HepG2 (cell line): Measurements from ENCODE around the gene RETN. TPM values are rescaled to one million over a fixed set of nuclear protein-coding genes. Genes with fewer than 3 reads are reported as not detected.

Experiments
- ATAC-seq: fragments of 200-7000 bp; cut with Tn5 transposase; 3 replicates; pipeline ENCODE4 v1.9.1; 2020; ENCODE audit warnings: mild to moderate bottlenecking, moderate library complexity
- BruUV-seq: library from RNA; stranded (reverse); fragments of 400-500 nt; replicated peaks from 2 replicates; lab custom pipeline; 2021; lab: Mats Ljungman, UMichigan
- CTCF ChIA-PET: fragments of 300-600 bp; formaldehyde crosslinking; extraction: SDS; loops from one replicate; lab custom pipeline; 2021; ENCODE audit warnings: low total read pairs, inconsistent platforms, low intra/inter-chr PET ratio; lab: Yijun Ruan, JAX
- POLR2A ChIA-PET: fragments of 350-600 bp; sonication (Branson Sonifier 250); formaldehyde crosslinking; loops from one replicate; lab custom pipeline; 2020; ENCODE audit warnings: antibody characterized with exemption, inconsistent platforms; lab: Yijun Ruan, JAX
- DNase-seq: peaks from one replicate; pipeline ENCODE4 v3.0.0-alpha.2; 2015; ENCODE audit warnings: low spot score
- FAIRE-seq: peaks from 3 replicates; lab custom pipeline; 2011; peaks lifted over from hg19 to GRCh38; lab: Jason Lieb, UNC
- H2AFZ ChIP-seq: one replicate; pipeline ENCODE4 v1.6.1; 2011; ENCODE audit warnings: low read length, inconsistent platforms
- H3K27ac ChIP-seq: fragments of 300-600 bp; 3 replicates; pipeline ENCODE4 v1.8.0; 2011; ENCODE audit warnings: mixed run types, mild to moderate bottlenecking, mixed read lengths, low read length, inconsistent platforms; ENCODE audit not compliant: insufficient read depth; ENCODE audit errors: extremely low read length
- H3K27me3 ChIP-seq, 2 experiments: fragments of 200-600 bp in 1 of 2; 2 replicates in 1 of 2; 3 replicates in 1 of 2; pipeline versions ENCODE4 v1.6.0 to v1.8.0; 2011; ENCODE audit warnings: low read length in 2 of 2, mild to moderate bottlenecking in 2 of 2, moderate library complexity in 2 of 2, inconsistent platforms in 1 of 2; ENCODE audit not compliant: insufficient read depth in 2 of 2, control insufficient read depth in 1 of 2
- H3K36me3 ChIP-seq, 2 experiments: fragments of 200-600 bp in 1 of 2; replicated peaks in 1 of 2; 2 replicates in 1 of 2; 3 replicates in 1 of 2; pipeline versions ENCODE4 v1.5.1 to v1.8.0; 2011; ENCODE audit warnings: low read length in 2 of 2, inconsistent platforms in 1 of 2; ENCODE audit not compliant: insufficient read depth in 2 of 2, control insufficient read depth in 1 of 2
- H3K4me1 ChIP-seq: 2 replicates; pipeline ENCODE4 v1.5.1; 2012; ENCODE audit warnings: low read length, inconsistent platforms; ENCODE audit not compliant: insufficient read depth
- H3K4me2 ChIP-seq: 2 replicates; pipeline ENCODE4 v1.6.0; 2011; ENCODE audit warnings: low read depth, low read length, inconsistent platforms
- H3K4me3 ChIP-seq, 3 experiments: fragments of 200-600 bp in 1 of 3; sonication (generic), shearing (Covaris generic) in 1 of 3; replicated peaks in 1 of 3; 2 replicates each; pipeline ENCODE4 v1.5.1; 2011 to 2016; ENCODE audit warnings: low read length in 3 of 3, inconsistent platforms in 2 of 3, low read depth in 2 of 3, mild to moderate bottlenecking in 2 of 3, control low read depth in 1 of 3, mixed read lengths in 1 of 3; ENCODE audit not compliant: insufficient read depth in 1 of 3
- H3K79me2 ChIP-seq: one replicate; pipeline ENCODE4 v1.6.1; 2011; ENCODE audit warnings: low read length, inconsistent platforms; ENCODE audit not compliant: insufficient read depth
- H3K9ac ChIP-seq: 2 replicates; pipeline ENCODE4 v1.6.0; 2011; ENCODE audit warnings: mild to moderate bottlenecking, low read depth, low read length, inconsistent platforms; ENCODE audit not compliant: insufficient read depth
- H3K9me3 ChIP-seq: 2 replicates; pipeline ENCODE4 v1.5.1; 2012; ENCODE audit warnings: mild to moderate bottlenecking, low read length
- H4K20me1 ChIP-seq: 2 replicates; pipeline ENCODE4 v1.6.0; 2011; ENCODE audit warnings: inconsistent platforms, mild to moderate bottlenecking, low read length, moderate library complexity; ENCODE audit not compliant: insufficient read depth
- BRD4 ChIP-seq: sonication (generic); formaldehyde crosslinking; IDR thresholded peaks from 2 replicates; pipeline ENCODE4 v1.4.0; 2020; ENCODE audit warnings: missing genetic modification reagents
- ELF4 ChIP-seq: sonication (generic); formaldehyde crosslinking; IDR thresholded peaks from 2 replicates; pipeline ENCODE4 v1.5.0; 2020; ENCODE audit warnings: missing genetic modification reagents, mild to moderate bottlenecking, moderate library complexity, borderline replicate concordance
- FOXP1 ChIP-seq, 2 experiments: fragments of 450-650 bp in 1 of 2; IDR thresholded peaks; 2 replicates each; pipeline ENCODE4 v1.6.1; 2017 to 2018; ENCODE audit warnings: antibody characterized with exemption in 1 of 2
- HCFC1 ChIP-seq: fragments of 150-350 bp; IDR thresholded peaks from 2 replicates; pipeline ENCODE4 v1.6.1; 2014; ENCODE audit warnings: low read depth, low read length
- KDM5A ChIP-seq: fragments of 200-600 bp; sonication (generic); IDR thresholded peaks from 2 replicates; pipeline ENCODE4 v1.7.0; 2018; ENCODE audit warnings: antibody characterized with exemption, mild to moderate bottlenecking, low read length, borderline replicate concordance
- MED8 ChIP-seq: sonication (generic); formaldehyde crosslinking; IDR thresholded peaks from 2 replicates; pipeline ENCODE4 v1.8.1; 2023; ENCODE audit warnings: mild to moderate bottlenecking, missing genetic modification reagents; ENCODE audit not compliant: insufficient replicate concordance
- NFKBIZ ChIP-seq: IDR thresholded peaks from 2 replicates; pipeline ENCODE4 v1.6.1; 2018; ENCODE audit warnings: missing genetic modification reagents, missing compliant biosample characterization
- RFXANK ChIP-seq: IDR thresholded peaks from 2 replicates; pipeline ENCODE4 v1.6.1; 2016
- TBP ChIP-seq: sonication (generic); formaldehyde crosslinking; IDR thresholded peaks from 2 replicates; pipeline ENCODE4 v1.5.0; 2020; ENCODE audit warnings: missing genetic modification reagents
- ZFP62 ChIP-seq: sonication (generic); formaldehyde crosslinking; IDR thresholded peaks from 2 replicates; pipeline ENCODE4 v1.4.0; 2020; ENCODE audit warnings: missing genetic modification reagents
- ZNF761 ChIP-seq: sonication (generic); formaldehyde crosslinking; conservative IDR thresholded peaks from 2 replicates; pipeline ENCODE4 v1.4.0; 2020; ENCODE audit warnings: mild to moderate bottlenecking, missing genetic modification reagents
- ZNF839 ChIP-seq: sonication (generic); formaldehyde crosslinking; IDR thresholded peaks from 2 replicates; pipeline ENCODE4 v1.4.0; 2020; ENCODE audit warnings: missing genetic modification reagents, mild to moderate bottlenecking, borderline replicate concordance
- WGBS: methylation state at CpG from one replicate; pipeline ENCODE4 v1.1.6; 2017; ENCODE audit warnings: low lambda C conversion rate; 5-methylcytosine and 5-hydroxymethylcytosine counted together
- in situ Hi-C: cut with HindIII; loops from 2 replicates; pipeline ENCODE4 v1.10.0; 2017; ENCODE audit warnings: low pct_unique_long_range_greater_than_20kb; ENCODE audit not compliant: extremely low pct_ligation_motif_present
- intact Hi-C: fragments of 100-400 bp; cut with micrococcal nuclease; formaldehyde crosslinking; loops from one replicate; pipeline ENCODE4 v1.10.0; 2022; ENCODE audit not compliant: unreplicated experiment
- polyA plus RNA-seq, 8 experiments: library from polyadenylated mRNA; depleted of rRNA in 3 of 8; stranded (reverse) in 7 of 8; unstranded in 1 of 8; fragments of >200 nt; fragmentation: Illumina TruSeq in 4 of 8; extraction: Trizol in 4 of 8; gene quantifications; 2 replicates each; pipeline versions ENCODE4 v1.2.1 to v1.2.3, GENCODE V29; 2011 to 2016; ENCODE audit warnings: low read depth in 4 of 8, missing spikeins in 1 of 8, mixed read lengths in 1 of 8; ENCODE audit not compliant: insufficient read depth in 1 of 8
- total RNA-seq, 5 experiments: library from RNA; depleted of rRNA; stranded (reverse); fragments of >200 nt; fragmentation: Illumina TruSeq; extraction: Trizol; gene quantifications; 2 replicates each; pipeline ENCODE4 v1.2.3, GENCODE V29; 2016; ENCODE audit warnings: low read depth in 1 of 5
- TF ChIP-seq, protein P1 (sequence below): sonication (generic); formaldehyde crosslinking; IDR thresholded peaks from 2 replicates; pipeline ENCODE4 v1.4.0; 2020; ENCODE audit warnings: low read depth, missing genetic modification reagents

Gene RETN
- total and polyA plus RNA-seq, 2 of the 13 experiments (the other 11 are each of a cell fraction or from before 2014, with no cell fraction given) = not detected

DNA sequence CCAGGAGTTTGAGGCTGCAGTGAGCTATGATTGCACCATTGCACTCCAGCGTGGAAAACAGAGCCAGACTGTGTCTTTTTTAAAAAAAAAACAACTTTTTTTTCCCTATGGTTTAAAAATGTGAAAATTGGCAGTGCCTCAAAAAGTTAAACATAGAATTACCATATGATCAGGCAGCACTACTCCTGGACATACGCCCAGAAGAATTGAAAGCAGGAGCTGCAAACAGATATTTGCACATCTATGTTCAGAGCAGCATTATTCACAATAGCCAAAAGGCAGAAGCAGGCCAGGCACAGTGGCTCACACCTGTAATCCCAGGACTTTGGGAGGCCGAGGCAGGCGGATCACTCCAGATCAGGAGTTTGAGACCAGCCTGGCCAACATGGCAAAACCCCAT lies 3.8 kb upstream of the RETN start:
- Histone ChIP-seq H3K79me2 (no peaks in the 10 kb centered on the region), H3K4me2 (no peak overlapping the region), H3K4me3 (no peak overlapping the region), H3K4me1 (no peaks in the 10 kb centered on the region), H3K9ac (no peak overlapping the region), H4K20me1 (no peaks in the 10 kb centered on the region), H3K9me3 (no peaks in the 10 kb centered on the region), H3K36me3 (no peaks in the 10 kb centered on the region), H2AFZ (no peak overlapping the region), H3K27me3 (peaks cover 0 to 14% of the 10 kb centered on the region in 2 experiments; a peak in 2 of 5 replicates), H3K27ac (no peak overlapping the region)
- no peak for TF ChIP-seq NFKBIZ (CRISPR knock-in tag)
- no peak for TF ChIP-seq BRD4 (CRISPR knock-in tag)
- no peak for TF ChIP-seq KDM5A
- no peak for TF ChIP-seq HCFC1
- TF ChIP-seq ZNF761 (CRISPR knock-in tag) = no peak
- TF ChIP-seq ZFP62 = no peak
- TF ChIP-seq ELF4 = no peak
- TF ChIP-seq RFXANK (CRISPR knock-in tag) = no peak
- no peak for TF ChIP-seq TBP
- TF ChIP-seq FOXP1 (IDR thresholded peaks at IDR 0.05) = no peak
- no peak for TF ChIP-seq FOXP1 (CRISPR knock-in tag; IDR thresholded peaks at IDR 0.05)
- TF ChIP-seq, protein P1, sequence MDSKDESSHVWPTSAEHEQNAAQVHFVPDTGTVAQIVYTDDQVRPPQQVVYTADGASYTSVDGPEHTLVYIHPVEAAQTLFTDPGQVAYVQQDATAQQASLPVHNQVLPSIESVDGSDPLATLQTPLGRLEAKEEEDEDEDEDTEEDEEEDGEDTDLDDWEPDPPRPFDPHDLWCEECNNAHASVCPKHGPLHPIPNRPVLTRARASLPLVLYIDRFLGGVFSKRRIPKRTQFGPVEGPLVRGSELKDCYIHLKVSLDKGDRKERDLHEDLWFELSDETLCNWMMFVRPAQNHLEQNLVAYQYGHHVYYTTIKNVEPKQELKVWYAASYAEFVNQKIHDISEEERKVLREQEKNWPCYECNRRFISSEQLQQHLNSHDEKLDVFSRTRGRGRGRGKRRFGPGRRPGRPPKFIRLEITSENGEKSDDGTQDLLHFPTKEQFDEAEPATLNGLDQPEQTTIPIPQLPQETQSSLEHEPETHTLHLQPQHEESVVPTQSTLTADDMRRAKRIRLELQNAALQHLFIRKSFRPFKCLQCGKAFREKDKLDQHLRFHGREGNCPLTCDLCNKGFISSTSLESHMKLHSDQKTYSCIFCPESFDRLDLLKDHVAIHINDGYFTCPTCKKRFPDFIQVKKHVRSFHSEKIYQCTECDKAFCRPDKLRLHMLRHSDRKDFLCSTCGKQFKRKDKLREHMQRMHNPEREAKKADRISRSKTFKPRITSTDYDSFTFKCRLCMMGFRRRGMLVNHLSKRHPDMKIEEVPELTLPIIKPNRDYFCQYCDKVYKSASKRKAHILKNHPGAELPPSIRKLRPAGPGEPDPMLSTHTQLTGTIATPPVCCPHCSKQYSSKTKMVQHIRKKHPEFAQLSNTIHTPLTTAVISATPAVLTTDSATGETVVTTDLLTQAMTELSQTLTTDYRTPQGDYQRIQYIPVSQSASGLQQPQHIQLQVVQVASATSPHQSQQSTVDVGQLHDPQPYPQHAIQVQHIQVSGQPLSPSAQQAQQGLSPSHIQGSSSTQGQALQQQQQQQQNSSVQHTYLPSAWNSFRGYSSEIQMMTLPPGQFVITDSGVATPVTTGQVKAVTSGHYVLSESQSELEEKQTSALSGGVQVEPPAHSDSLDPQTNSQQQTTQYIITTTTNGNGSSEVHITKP (CRISPR knock-in tag) = no peak
- no peak for TF ChIP-seq MED8
- TF ChIP-seq ZNF839 = no peak
- no TSS peak for BruUV-seq
- 21% methylated on average over 4 of the region's 4 CpGs for WGBS
- DNase-seq = no peak
- CTCF ChIA-PET = no interaction called here
- in situ Hi-C loops (no loop called here), intact Hi-C loops (no loop called here)
- no peak for FAIRE-seq
- POLR2A ChIA-PET = no interaction called here
- ATAC-seq = no peak
